AG10803 (cell line): Measurements from ENCODE around the gene ZNF628.
"Not testable (repeated sequence)": the region's sequence is repeated elsewhere in the genome, so short reads cannot be mapped to it uniquely, and the experiment has no call there.

ENCODE experiments used
- DNase-seq: peaks from one replicate; pipeline ENCODE4 v3.0.0; 2010; ENCODE audit warnings: low read depth
- H3K4me3 ChIP-seq: 2 replicates; pipeline ENCODE4 v1.5.1; 2011; ENCODE audit warnings: mild to moderate bottlenecking, low read length, control low read depth
- CTCF ChIP-seq: conservative IDR thresholded peaks from 2 replicates; pipeline ENCODE4 v1.5.1; 2011; ENCODE audit warnings: mild to moderate bottlenecking, low read length, control low read depth, inconsistent platforms

ZNF628 gene

GRCh38 chr19:55495646-55496349, 19.4 kb downstream of the ZNF628 start:
- DNase-seq, result no peak
- no peak overlapping the region for H3K4me3 ChIP-seq
- TF ChIP-seq CTCF, result no peak

GRCh38 chr19:55496820-55497219, 20.4 kb downstream of the ZNF628 start:
- not testable (repeated sequence) for DNase-seq, H3K4me3 ChIP-seq

GRCh38 chr19:55497763-55498162, 21.3 kb downstream of the ZNF628 start:
- no peak for TF ChIP-seq CTCF
- H3K4me3 ChIP-seq, result no peak overlapping the region
- no peak for DNase-seq

GRCh38 chr19:55498246-55498840, 21.9 kb downstream of the ZNF628 start:
- no peak overlapping the region for H3K4me3 ChIP-seq
- TF ChIP-seq CTCF, result no peak
- no peak for DNase-seq

- TF ChIP-seq CTCF, result no peak
- H3K4me3 ChIP-seq, result no peak overlapping the region
- no peak for DNase-seq
These were observed 24.0 kb downstream of the ZNF628 start for GRCh38 chr19:55500368-55500952.

- no peak for DNase-seq
- H3K4me3 ChIP-seq, result no peak overlapping the region
- no peak for TF ChIP-seq CTCF
These were observed 26.0 kb downstream of the ZNF628 start for GRCh38 chr19:55502197-55502952.

GRCh38 chr19:55503157-55503501, 26.7 kb downstream of the ZNF628 start:
- H3K4me3 ChIP-seq, result no peak overlapping the region

More at GRCh38 chr19:55503157-55503501, 26.7 kb downstream of the ZNF628 start:
- no peak for DNase-seq
- no peak for TF ChIP-seq CTCF
